GM19351 (cell line): ENCODE measurements around the gene NKAIN1.
"Not testable (repeated sequence)": the region's sequence is repeated elsewhere in the genome, so short reads cannot be mapped to it uniquely, and the experiment has no call there.

Experiments
- ATAC-seq: cut with Tn5 transposase; IDR thresholded peaks from one replicate; pipeline ENCODE4 v1.9.1; 2021; ENCODE audit warnings: mild to moderate bottlenecking, moderate library complexity; ENCODE audit not compliant: unreplicated experiment

The NKAIN1 gene

GRCh38 chr1:31154632-31155215 lies 85.0 kb downstream of the NKAIN1 start:
- peak; percentile 37 for ATAC-seq

GRCh38 chr1:31154000-31154631 lies 85.6 kb downstream of the NKAIN1 start:
- no peak for ATAC-seq

GRCh38 chr1:31153423-31153822 lies 86.3 kb downstream of the NKAIN1 start:
- ATAC-seq = no peak

- ATAC-seq = no peak
These were observed 87.4 kb downstream of the NKAIN1 start for GRCh38 chr1:31152181-31152795.

GRCh38 chr1:31151402-31151801 lies 88.3 kb downstream of the NKAIN1 start:
- no peak for ATAC-seq

GRCh38 chr1:31148409-31148808 lies 91.3 kb downstream of the NKAIN1 start:
- no peak for ATAC-seq

GRCh38 chr1:31145648-31146047 lies 94.0 kb downstream of the NKAIN1 start:
- no peak for ATAC-seq

- no peak for ATAC-seq
These were observed 95.2 kb downstream of the NKAIN1 start for GRCh38 chr1:31144442-31144841.

GRCh38 chr1:31143455-31143854 lies 96.2 kb downstream of the NKAIN1 start:
- ATAC-seq = no peak

GRCh38 chr1:31142406-31142805 lies 97.3 kb downstream of the NKAIN1 start:
- ATAC-seq = no peak

GRCh38 chr1:31140299-31140698 lies 99.4 kb downstream of the NKAIN1 start:
- ATAC-seq = no peak

- not testable (repeated sequence) for ATAC-seq
These were observed 100.7 kb downstream of the NKAIN1 start for GRCh38 chr1:31138797-31139521.

- ATAC-seq = not testable (repeated sequence)
These were observed 101.8 kb downstream of the NKAIN1 start for GRCh38 chr1:31137873-31138272.

- no peak for ATAC-seq
These were observed 103.6 kb downstream of the NKAIN1 start for GRCh38 chr1:31135973-31136600.

- no peak for ATAC-seq
These were observed 106.3 kb downstream of the NKAIN1 start for GRCh38 chr1:31133368-31133767.
